ENCODE results near the gene CDX1.
A peak's percentile ranks its signal among the peaks of the same experiment; 100 is the strongest.

Gene CDX1

DNA sequence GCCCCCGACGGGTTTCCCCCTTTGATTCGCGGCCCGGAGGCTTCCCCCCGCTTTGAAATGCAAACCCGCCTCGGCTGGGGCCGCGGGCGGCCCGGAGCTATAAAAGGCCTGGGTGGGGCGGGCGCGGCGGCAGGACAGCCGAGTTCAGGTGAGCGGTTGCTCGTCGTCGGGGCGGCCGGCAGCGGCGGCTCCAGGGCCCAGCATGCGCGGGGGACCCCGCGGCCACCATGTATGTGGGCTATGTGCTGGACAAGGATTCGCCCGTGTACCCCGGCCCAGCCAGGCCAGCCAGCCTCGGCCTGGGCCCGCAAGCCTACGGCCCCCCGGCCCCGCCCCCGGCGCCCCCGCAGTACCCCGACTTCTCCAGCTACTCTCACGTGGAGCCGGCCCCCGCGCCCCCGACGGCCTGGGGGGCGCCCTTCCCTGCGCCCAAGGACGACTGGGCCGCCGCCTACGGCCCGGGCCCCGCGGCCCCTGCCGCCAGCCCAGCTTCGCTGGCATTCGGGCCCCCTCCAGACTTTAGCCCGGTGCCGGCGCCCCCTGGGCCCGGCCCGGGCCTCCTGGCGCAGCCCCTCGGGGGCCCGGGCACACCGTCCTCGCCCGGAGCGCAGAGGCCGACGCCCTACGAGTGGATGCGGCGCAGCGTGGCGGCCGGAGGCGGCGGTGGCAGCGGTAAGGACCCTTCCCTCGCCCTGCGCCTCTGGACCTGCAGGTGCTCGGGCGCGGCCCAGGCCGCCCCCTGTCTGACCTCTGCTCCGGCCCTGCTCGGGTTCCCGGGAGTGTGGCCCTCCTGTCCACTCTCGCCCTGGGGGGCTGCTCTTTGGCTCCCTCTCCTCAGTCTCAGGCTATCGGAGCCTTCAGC lies at the start of gene CDX1:
Gene CDX1, plus strand, starts transcription at position 129 of the 862 bp plus-strand sequence. Its CDS starts 99 bp downstream, at position 228.
- Histone ChIP-seq H3K27ac (no peak within 1 kb of the TSS), H3K36me3 (no peaks in the 10 kb centered on the region), H3K9me3 (ENCODE audit: severe bottlenecking) (no peaks in the 10 kb centered on the region), H3K4me3 (ENCODE audit: low read depth, low read length) (no peak within 1 kb of the TSS), H3K27me3 (ENCODE audit: insufficient read depth, low read depth, severe bottlenecking) (no peaks in the 10 kb centered on the region)
- DNase-seq, result no peak
- TF ChIP-seq, protein P1, sequence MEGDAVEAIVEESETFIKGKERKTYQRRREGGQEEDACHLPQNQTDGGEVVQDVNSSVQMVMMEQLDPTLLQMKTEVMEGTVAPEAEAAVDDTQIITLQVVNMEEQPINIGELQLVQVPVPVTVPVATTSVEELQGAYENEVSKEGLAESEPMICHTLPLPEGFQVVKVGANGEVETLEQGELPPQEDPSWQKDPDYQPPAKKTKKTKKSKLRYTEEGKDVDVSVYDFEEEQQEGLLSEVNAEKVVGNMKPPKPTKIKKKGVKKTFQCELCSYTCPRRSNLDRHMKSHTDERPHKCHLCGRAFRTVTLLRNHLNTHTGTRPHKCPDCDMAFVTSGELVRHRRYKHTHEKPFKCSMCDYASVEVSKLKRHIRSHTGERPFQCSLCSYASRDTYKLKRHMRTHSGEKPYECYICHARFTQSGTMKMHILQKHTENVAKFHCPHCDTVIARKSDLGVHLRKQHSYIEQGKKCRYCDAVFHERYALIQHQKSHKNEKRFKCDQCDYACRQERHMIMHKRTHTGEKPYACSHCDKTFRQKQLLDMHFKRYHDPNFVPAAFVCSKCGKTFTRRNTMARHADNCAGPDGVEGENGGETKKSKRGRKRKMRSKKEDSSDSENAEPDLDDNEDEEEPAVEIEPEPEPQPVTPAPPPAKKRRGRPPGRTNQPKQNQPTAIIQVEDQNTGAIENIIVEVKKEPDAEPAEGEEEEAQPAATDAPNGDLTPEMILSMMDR (IDR thresholded peaks at IDR 0.05; ENCODE audit: low read depth, low read length), result no peak

DNA sequence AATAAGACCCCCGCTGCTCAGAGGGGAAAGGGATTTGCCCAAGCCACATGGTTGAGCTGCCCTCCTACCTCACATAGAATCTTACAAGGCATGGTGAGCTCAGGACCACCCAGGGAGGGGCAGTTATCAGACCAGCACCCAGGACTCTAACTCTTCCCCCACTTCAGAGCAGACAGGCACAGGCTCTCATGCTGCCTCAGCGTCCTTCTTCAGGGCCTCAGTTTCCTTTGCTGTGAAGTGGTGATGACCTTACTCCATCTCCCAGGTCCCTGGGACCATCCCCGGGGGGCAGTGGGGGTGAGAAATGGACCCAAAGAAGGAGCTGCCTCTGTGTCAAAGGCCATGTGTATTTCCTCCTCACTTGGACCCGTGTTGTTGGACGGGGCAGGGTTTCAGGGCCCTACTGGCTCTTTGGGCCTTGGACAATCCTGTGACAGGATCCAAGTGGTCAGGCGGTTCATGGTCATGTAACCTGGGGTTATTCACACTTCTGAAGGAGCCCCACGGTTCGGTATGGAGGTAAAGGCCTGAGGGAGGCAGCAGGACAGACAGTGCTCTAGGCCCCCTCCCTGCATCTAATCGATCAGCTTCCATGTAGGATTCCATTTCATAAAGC lies 48.5 kb upstream of the CDX1 start:
- Histone ChIP-seq H3K36me3 (no peaks in the 10 kb centered on the region), H3K27me3 (ENCODE audit: insufficient read depth, low read depth, severe bottlenecking) (no peaks in the 10 kb centered on the region), H3K9me3 (ENCODE audit: severe bottlenecking) (no peaks in the 10 kb centered on the region), H3K27ac (no peak overlapping the region), H3K4me3 (ENCODE audit: low read depth, low read length) (no peak overlapping the region)
- TF ChIP-seq, protein P1 (IDR thresholded peaks at IDR 0.05; ENCODE audit: low read depth, low read length), result no peak
- DNase-seq, result peak; percentile 4

DNA sequence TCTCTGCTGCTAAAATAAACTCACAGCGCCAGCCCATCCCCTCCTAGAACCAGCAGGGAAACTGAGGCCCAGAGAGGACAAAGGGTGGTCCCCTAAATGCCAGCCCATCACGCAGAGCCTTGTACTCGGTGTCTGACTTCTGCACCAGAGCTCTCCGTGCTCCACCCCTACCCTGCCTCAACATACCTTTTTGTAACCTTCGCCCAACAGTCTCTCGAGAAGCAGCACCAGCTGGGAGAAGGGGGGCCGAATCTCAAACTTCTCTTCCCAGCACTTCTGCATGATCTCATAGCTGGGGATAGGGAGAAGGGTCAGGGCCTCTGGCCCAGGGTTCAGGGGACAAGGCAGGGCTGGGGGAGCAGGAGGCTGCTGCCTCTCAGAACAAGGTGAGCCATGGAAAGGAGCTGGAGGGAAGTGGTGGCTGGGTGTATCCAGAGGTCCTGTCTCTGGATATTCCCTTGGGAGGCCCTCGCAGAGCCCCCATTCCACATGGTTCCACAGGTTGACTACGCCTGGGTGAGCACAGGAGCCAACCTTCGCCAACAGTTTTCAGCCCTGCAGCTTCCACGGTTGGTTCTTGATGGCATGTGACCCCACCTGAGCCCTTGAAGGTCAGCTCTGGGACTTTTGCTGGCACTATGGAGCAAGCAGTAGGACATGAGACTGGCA lies 47.9 kb upstream of the CDX1 start:
- no peaks in the 10 kb centered on the region for H3K27me3 ChIP-seq (ENCODE audit: insufficient read depth, low read depth, severe bottlenecking)
- TF ChIP-seq, protein P1 (IDR thresholded peaks at IDR 0.05; ENCODE audit: low read depth, low read length), result no peak
- no peaks in the 10 kb centered on the region for H3K9me3 ChIP-seq (ENCODE audit: severe bottlenecking)
- H3K27ac ChIP-seq, result no peak overlapping the region
- no peak overlapping the region for H3K4me3 ChIP-seq (ENCODE audit: low read depth, low read length)
- DNase-seq, result peak; percentile 2
- H3K36me3 ChIP-seq, result no peaks in the 10 kb centered on the region

DNA sequence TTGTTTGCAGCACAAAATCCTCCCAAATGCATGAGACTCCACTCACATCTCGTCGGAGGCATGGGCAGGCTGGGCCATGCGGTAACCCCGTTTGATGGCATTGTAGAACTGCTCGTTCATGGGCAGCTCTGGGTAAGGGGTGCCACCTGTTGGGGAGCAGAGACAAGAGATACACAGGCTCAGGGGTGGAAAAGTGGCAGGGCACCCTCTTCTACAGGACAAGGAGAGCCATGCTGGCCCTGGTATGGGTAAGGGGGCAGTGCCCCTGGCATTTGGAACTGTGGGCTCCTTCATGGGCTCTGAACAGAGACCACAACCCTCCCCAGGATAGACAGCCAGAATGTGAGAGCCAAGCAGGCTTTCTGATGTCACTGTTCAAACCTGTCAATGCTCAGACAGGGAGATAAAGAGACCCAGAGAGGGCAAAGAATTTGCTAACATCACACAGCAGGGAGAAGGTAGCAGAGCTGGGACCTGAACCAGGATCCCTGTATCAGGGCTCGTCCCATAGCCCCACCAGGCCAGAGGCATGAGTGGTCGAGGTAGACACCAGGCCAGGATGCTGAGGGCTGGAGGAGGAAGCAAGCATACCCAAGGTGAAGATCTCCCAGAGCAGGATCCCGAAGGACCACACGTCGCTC lies 47.0 kb upstream of the CDX1 start:
- H3K36me3 ChIP-seq, result no peaks in the 10 kb centered on the region
- no peak overlapping the region for H3K4me3 ChIP-seq (ENCODE audit: low read depth, low read length)
- DNase-seq, result peak; percentile 7
- H3K27me3 ChIP-seq (ENCODE audit: insufficient read depth, low read depth, severe bottlenecking), result no peaks in the 10 kb centered on the region
- TF ChIP-seq, protein P1 (IDR thresholded peaks at IDR 0.05; ENCODE audit: low read depth, low read length), result 0 out of 2 replicates have a peak, but pooled peaks have one; percentile 6
- no peaks in the 10 kb centered on the region for H3K9me3 ChIP-seq (ENCODE audit: severe bottlenecking)
- H3K27ac ChIP-seq, result no peak overlapping the region

DNA sequence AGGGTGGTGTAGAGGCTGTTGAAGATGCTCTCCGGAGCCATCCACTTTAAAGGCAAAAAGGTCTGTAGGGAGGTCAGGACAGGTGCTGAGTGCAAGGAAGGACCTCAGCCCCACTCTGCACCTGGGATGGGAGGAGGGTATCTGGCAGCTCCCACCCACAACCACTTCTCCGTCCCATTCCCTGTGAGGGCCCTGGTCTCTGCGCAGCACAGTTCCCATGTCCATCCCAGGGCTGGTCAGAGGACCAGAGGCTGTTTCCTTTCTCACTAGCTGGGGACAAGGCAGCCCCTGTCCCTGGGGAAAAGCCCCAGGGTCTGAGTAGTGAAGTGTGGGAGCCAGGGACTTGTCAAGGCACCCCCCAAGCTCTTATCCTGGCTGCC lies 46.5 kb upstream of the CDX1 start:
- no peak overlapping the region for H3K4me3 ChIP-seq (ENCODE audit: low read depth, low read length)
- no peaks in the 10 kb centered on the region for H3K27me3 ChIP-seq (ENCODE audit: insufficient read depth, low read depth, severe bottlenecking)
- H3K36me3 ChIP-seq, result no peaks in the 10 kb centered on the region
- DNase-seq, result no peak
- no peaks in the 10 kb centered on the region for H3K9me3 ChIP-seq (ENCODE audit: severe bottlenecking)
- TF ChIP-seq, protein P1 (IDR thresholded peaks at IDR 0.05; ENCODE audit: low read depth, low read length), result no peak
- H3K27ac ChIP-seq, result no peak overlapping the region

Data from WERI-Rb-1 (cell line).